ENCODE results near the gene BTC. TPM values are rescaled to one million over a fixed set of nuclear protein-coding genes. Genes with fewer than 3 reads are reported as not detected.

The BTC gene
- polyA plus RNA-seq, 1 of the 3 experiments (the other 2 are of a cell fraction): not detected

DNA sequence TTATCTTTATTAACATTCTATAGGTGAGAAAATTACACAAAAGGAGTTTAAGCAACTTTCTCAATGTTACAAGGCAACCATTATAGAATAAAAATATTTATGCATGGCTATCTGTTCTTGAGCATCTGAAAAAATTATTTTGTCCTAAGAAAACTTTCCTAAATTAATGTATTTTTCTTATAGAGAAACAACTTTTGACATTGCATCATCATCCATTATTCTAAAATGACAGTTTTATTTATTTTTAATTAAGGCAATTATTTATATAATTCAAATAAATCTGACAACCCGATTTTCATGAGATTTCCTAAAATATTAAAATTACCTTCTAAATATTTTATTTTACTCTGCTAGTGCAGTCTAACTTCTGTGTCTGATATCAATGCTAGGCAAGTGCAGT lies 4.8 kb downstream of the BTC start (continued):
- TF ChIP-seq, protein P1, sequence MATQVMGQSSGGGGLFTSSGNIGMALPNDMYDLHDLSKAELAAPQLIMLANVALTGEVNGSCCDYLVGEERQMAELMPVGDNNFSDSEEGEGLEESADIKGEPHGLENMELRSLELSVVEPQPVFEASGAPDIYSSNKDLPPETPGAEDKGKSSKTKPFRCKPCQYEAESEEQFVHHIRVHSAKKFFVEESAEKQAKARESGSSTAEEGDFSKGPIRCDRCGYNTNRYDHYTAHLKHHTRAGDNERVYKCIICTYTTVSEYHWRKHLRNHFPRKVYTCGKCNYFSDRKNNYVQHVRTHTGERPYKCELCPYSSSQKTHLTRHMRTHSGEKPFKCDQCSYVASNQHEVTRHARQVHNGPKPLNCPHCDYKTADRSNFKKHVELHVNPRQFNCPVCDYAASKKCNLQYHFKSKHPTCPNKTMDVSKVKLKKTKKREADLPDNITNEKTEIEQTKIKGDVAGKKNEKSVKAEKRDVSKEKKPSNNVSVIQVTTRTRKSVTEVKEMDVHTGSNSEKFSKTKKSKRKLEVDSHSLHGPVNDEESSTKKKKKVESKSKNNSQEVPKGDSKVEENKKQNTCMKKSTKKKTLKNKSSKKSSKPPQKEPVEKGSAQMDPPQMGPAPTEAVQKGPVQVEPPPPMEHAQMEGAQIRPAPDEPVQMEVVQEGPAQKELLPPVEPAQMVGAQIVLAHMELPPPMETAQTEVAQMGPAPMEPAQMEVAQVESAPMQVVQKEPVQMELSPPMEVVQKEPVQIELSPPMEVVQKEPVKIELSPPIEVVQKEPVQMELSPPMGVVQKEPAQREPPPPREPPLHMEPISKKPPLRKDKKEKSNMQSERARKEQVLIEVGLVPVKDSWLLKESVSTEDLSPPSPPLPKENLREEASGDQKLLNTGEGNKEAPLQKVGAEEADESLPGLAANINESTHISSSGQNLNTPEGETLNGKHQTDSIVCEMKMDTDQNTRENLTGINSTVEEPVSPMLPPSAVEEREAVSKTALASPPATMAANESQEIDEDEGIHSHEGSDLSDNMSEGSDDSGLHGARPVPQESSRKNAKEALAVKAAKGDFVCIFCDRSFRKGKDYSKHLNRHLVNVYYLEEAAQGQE (IDR thresholded peaks at IDR 0.05; ENCODE audit: low read depth, low read length): no peak
- TF ChIP-seq FOSL2 (IDR thresholded peaks at IDR 0.05; ENCODE audit: borderline replicate concordance, low read depth) (no peak), GABPA (IDR thresholded peaks at IDR 0.05; ENCODE audit: low read depth) (no peak)

GRCh38 chr4:74777531-74777930 lies 16.8 kb downstream of the BTC start:
- no peak overlapping the region for H3K9ac ChIP-seq
- POLR2A ChIA-PET: no interaction called here
- H3K9me3 ChIP-seq: no peaks in the 10 kb centered on the region
- H3K4me3 ChIP-seq (ENCODE audit: low read depth in 2 of 2, low read length in 1 of 2): no peak overlapping the region
- no peaks in the 10 kb centered on the region for H3K79me2 ChIP-seq (ENCODE audit: insufficient read depth)
- no peak for TF ChIP-seq POLR2AphosphoS5 (IDR thresholded peaks at IDR 0.05; ENCODE audit: low read depth, low read length)
- no peak for TF ChIP-seq RAD21 (IDR thresholded peaks at IDR 0.05; ENCODE audit: low read length)
- no peak for TF ChIP-seq ZBTB33 (IDR thresholded peaks at IDR 0.05; ENCODE audit: borderline replicate concordance, low read depth)
- TF ChIP-seq CHD2 (IDR thresholded peaks at IDR 0.05; ENCODE audit: low read length, partially characterized antibody): no peak
- TF ChIP-seq SMC3 (IDR thresholded peaks at IDR 0.05; ENCODE audit: low read depth, low read length): no peak
- TF ChIP-seq, protein P2, sequence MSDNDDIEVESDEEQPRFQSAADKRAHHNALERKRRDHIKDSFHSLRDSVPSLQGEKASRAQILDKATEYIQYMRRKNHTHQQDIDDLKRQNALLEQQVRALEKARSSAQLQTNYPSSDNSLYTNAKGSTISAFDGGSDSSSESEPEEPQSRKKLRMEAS (IDR thresholded peaks at IDR 0.05; ENCODE audit: low read depth): no peak
- TF ChIP-seq FOSL2 (IDR thresholded peaks at IDR 0.05; ENCODE audit: borderline replicate concordance, low read depth): no peak
- TF ChIP-seq MXI1 (IDR thresholded peaks at IDR 0.05; ENCODE audit: low read depth, low read length): no peak
- no peak for TF ChIP-seq FOXJ3 (CRISPR knock-in tag; IDR thresholded peaks at IDR 0.05)
- TF ChIP-seq, protein P1 (IDR thresholded peaks at IDR 0.05; ENCODE audit: low read depth, low read length): no peak
- TF ChIP-seq YY1 (IDR thresholded peaks at IDR 0.05; ENCODE audit: low read depth): no peak
- TF ChIP-seq NFIC (IDR thresholded peaks at IDR 0.05; ENCODE audit: borderline replicate concordance): no peak
- TF ChIP-seq IRF3 (IDR thresholded peaks at IDR 0.05; ENCODE audit: low read depth, low read length): no peak
- no peak for TF ChIP-seq JUND (IDR thresholded peaks at IDR 0.05)
- H3K9me2 ChIP-seq: no peaks in the 10 kb centered on the region
- H3K27me3 ChIP-seq (ENCODE audit: insufficient read depth): no peaks in the 10 kb centered on the region; the same call in 1 of the 2 replicates
- H3K4me2 ChIP-seq: no peak overlapping the region
- H3K27ac ChIP-seq (ENCODE audit: low read depth in 2 of 2, low read length in 1 of 2): no peak overlapping the region
- H3K36me3 ChIP-seq (replicated peaks in 1 of 2; ENCODE audit: control insufficient read depth in 1 of 2, insufficient read depth in 2 of 2, low read length in 1 of 2): no peaks in the 10 kb centered on the region
- CTCF ChIA-PET: no interaction called here
- H3K4me1 ChIP-seq (ENCODE audit: control insufficient read depth in 1 of 2, insufficient read depth in 2 of 2, low read depth in 1 of 2, low read length in 1 of 2): no peaks in the 10 kb centered on the region
- no peak for DNase-seq
- H3F3A ChIP-seq (replicated peaks; ENCODE audit: insufficient read depth): no peaks in the 10 kb centered on the region
- no peak overlapping the region for H2AFZ ChIP-seq (ENCODE audit: low read depth)
- H4K20me1 ChIP-seq (ENCODE audit: insufficient read depth): no peaks in the 10 kb centered on the region

Measured in SK-N-SH (cell line).